T-helper 22 cell (primary cell): ENCODE results near the gene CALB2.
"Not testable (repeated sequence)": the region's sequence is repeated elsewhere in the genome, so short reads cannot be mapped to it uniquely, and the experiment has no call there.

Source experiments
- DNase-seq: peaks from one replicate; pipeline ENCODE4 v3.0.0-alpha.2; 2020; ENCODE audit warnings: low read depth

The CALB2 gene

DNA sequence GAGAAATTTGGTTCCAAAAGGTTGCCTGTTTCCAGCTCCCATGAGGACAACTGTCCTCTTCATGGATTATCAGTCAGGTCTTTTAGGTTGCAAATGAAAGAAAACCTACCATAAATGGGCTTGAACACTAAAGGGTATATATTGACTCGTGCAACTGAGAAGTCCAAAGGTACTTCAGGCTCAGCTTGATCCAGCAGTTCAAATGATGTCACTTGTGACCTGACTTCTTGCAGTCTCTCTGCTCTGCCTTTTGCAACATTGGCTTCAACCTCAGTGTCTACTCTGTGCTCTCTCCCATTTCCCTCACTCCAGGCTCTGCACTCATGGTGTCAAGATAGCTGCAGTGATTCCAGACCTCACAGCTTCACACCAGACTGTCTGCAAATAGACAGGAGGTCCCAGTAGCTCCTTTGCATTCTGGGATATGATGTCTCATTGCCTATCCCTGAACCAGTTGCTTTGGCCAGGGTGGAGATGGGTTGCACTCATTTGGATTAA, 5.5 kb upstream of the CALB2 start:
- no peak for DNase-seq

DNA sequence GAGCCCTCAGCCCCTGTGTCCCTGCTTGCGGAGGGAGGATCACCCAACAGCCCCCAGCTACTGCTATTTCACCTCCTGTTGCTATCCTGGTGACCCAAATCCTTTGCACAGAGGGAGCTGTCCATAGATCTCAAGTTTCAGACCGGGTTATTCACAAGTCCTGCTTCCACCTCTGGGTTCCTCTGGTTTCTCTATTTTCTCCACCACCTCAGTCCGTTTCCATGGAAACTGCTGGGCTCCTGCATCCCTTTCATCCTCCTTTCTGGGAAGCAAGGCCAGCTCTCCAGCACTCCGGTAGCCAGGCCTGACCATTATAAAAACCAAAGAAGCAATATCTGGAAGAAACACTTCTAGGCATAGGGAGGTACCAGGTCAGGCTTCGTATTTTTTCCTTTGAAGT, 4.8 kb upstream of the CALB2 start:
- DNase-seq = no peak

DNA sequence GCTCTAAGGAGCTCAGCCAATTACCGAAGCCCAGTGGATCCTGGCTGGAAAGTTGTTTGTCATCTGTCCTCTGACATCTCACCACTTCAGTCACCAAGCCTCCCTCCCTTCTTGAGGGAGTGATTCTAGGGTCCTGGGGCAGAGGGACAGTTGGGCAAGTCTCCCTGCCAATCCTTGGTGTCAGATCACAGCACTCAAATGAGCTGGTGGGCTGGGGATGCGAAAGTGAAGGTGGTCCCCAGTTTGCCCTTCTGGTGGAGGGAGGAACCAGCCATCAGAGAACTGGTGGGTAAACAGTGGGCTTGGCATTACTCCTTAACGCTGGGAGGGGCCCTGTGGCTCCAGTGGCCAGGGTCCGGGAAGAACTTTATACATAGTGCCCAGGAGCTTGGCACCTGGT, 4.4 kb upstream of the CALB2 start:
- no peak for DNase-seq

DNA sequence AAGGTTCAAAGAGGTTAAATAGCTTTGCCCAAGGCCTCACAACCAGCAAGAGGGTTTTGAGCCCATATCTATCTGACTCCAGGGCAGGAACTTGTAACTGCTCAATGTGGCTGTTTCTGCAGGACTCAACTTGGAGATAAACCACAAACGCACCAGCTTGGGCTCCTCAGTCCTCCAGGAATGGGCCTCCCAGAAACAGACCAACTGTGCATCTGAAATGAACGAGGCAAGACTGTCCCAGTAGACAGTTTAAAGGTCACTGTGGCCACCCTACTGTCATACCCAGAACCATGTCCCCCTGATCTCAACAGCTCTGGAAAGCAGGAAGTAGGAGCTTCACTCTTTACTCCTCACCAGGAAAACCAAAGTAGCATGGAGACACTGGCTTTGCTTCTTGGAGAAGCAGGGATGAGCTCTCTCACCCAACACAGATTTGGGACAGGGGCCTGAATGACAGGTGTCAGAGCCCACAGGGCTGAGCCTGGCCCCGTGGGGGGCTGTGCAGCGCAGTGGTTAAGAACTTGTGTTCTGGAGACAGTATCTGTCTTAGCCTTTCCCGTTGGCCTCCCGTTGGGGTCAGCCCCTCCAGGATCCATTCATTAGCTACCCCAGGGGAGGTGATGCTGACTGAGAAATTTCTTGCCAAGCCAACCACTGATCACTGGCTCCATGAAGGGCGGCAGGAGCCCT, 2.3 kb upstream of the CALB2 start:
- no peak for DNase-seq

DNA sequence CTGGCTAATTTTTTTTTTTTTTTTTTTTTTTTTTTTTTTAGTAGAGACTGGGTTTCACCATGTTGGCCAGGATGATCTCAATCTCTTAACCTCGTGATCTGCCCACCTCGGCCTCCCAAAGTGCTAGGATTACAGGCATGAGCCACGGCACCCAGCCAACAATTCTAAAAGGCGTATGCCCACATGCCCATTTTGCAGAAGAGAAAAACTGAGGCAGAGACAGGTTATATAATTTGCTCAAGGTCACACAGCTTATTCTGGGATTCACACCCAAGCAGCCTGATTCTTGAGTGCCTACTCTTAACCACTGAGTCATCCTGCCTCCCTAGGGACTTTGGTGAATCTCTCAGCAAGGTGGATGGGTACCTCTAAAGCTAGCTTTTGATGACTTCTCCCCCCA, 1.6 kb upstream of the CALB2 start:
- not testable (repeated sequence) for DNase-seq

DNA sequence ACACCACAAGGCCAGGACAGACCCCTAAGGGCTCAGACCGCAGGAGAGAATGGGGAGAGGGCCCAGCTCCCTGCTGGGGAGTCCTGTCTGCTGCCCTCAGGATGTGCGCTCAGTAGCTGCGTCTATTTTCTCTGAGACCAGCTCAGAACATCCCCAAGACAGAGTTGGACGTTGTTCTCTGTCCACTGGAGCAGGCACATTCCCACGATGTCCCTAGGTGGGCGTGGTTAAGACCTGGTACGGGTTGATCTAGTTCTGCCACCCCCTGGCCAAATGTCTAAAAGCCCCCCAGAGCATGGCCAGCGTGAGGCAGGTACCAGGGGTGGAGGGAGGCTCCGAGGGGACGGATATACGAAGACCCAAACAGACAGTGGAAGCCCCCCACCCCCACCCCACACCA, 842 bp upstream of the CALB2 start:
- no peak for DNase-seq

DNA sequence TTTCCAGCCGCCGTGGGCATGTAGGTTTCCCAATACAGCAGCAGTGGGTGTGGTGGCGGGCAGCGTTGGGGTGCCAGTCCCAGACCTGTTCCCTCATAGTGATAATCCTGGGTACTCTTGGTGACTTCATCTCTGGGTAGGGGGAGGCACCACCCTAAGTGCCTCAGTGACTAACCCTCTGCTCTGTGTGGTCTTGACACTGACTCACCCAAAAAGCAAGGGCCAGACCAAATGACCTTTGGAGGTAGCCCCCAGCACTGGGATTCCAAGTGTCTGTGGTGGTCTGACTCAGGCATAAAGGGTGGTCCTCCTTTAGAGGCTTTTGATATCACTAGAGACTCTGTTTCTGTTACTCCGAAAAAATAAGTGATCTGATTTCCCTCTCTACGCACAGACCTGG, 908 bp downstream of the CALB2 start:
- DNase-seq = no peak

DNA sequence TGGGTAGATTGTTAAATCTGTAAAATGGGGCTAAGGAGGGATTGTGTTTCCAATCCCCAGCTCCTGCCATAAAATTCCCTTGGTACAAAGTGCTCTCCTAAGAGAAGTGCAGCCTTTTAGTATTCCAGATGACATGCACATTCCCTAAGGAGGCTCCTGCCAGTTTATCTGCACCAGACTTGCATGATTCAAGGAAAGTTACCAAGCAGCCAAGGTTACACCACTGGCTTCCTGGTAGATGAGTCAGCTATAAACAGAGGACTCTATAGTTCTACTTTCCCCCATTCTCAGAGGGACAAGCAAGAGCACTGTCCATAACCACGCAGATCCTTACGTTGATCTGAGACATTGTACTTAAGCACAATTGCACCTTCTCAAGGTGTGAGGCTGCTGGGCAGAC, 1.9 kb downstream of the CALB2 start:
- no peak for DNase-seq

DNA sequence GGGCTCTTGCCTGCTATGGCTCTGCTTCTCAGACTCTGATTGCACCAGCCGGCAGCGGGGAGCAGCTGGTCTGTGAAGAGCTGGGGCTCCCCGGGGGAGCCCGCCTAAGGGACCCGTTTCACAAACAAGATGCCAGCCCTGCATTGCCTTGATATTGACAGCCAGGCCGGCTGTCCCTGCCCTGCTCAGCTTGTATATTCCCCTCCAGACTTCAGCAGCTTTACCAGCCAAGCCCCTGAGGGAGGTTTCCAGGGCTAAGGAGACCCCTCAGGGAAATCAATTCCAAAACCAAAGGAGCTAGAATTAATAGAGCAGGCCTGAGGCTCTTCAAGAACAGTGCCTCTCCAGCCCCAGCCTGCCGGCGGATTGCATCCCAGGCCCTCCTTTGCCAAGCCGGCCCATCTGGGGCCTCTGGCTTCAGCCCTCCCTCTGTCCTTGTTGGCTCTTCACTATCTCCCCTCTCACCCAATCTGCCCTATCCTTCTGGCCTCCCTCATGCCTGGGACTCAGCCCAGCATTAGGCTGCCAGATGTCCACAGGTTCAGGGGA, 5.7 kb downstream of the CALB2 start:
- no peak for DNase-seq

DNA sequence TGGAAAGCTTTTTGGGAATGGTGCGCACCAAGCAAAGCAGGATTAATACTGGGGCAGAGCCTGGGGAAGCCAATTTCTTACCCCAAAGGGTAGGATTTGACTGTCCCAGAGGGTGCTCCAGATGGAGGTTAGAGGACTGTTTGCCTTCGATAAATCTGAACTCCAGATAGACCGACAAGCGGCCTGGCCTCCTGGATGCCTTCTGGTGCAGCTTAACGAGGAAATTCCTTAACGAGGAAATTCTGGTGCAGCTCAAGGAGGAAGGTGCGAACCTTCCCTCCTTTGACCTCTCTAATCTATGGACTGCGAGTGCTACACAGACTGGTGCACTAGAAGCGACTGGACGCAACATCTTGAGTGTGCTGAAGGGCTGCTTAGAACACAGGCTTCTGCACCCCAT, 6.5 kb downstream of the CALB2 start:
- no peak for DNase-seq

DNA sequence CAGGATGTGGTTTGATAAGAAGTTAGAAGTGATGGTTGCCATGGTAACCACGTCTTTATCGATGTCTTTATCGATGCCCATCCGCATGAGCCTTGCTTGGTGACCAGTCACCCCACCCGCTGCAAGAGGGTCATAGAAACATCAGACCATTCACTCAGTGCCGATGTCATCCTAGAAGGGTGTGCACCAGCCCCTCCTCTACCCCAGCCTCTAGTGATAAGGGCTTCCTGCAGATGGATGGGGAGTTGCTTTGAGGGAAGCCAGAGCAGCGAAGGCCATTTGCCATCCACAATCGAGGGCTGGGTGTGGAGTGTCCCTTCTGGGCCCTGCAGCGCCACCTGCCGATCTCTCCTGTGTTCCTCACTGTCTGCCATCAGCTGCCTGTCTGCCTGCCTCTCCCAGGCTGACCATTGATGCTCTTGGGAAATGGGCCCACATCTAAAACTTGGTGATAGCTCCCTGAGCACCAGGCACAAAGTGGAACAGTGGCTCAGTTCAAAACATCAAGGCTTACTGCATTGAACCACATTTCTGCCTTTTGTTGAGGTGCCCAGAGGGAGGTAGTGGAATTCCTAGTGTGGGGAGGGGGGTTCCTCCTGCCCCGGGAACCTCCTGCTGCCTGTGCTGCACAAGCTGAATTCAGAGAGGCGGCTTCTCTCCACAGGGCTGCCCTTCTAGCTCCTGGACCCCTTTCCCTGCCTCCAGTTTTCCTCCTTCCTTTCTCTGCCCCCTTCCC, 8.9 kb downstream of the CALB2 start:
- no peak for DNase-seq

DNA sequence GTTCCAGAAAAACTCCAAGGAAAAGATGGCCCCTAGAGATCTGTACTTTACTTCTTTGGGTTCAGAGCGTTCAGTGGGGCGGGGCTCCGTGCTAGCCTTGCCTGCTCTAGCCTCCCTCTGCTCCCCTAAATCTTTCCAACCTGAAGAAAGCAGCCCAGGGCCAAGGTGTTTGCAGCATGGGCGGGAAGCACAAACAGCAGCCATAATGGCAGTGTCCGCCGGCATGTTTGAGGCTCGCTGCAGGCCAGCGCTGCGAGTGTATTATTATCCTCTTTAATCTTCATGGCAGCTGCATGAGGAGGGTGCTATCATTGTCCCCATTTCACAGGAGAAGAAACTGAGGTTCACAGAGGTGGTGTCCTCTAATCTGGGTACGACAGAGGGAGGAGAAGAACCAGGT, 10.4 kb downstream of the CALB2 start:
- DNase-seq = no peak

DNA sequence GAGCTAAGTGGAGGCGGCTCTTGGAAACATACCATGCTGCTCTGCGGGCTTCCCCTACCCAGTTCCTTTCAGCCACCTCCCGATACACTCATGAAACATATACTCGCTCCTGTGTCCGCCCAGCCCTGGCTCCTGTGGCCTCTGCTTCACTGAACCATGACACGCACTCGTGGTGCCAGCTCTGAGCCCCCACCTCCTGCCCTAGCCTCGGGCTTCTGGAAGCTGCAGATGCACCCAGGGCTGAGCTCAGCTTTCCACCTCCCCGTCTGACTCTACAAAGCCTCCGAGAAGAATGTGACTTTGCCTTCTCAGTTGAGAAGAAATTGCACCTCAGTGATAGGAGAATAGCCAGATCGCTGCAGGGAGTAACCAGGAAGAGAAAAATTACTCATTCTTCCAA, 11.0 kb downstream of the CALB2 start:
- DNase-seq = no peak

DNA sequence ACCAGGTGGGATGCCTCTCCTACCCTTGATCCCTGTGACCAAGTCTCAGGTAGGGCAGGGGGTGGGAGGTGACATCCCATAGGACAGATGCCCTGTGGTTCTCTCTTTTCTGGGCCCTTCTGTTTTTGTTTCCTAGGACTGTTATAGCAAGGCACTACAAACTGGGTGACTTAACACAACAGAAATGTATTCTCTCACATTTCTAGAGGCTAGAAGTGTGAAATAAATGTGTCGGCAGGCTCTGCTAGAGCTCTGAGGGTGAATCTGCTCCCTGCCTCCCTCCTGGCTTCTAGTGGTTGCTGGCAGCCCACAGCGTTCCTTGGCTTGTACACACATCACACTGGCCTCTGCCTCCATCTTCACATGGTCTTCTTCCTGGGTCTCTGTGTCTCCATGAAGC, 12.7 kb downstream of the CALB2 start:
- DNase-seq = no peak

DNA sequence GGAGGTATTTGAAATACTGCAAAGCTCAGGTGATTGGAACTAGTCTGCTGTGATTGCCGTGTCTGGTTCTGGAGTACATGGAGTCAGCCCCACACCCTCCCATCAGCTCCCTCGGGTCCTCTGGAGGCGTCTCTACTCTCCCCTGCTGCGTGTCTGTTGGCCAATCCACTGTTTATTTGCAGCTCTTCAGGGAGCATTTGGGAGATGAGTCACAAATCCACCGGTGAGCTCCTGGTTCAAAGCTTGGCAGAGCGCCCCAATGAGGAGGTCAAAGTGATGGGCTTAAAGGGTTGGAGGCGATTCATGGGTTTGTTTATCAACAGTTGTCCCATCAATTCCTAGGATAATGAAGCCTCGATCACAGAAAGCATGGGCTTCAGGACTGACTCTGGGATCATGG, 14.6 kb downstream of the CALB2 start:
- no peak for DNase-seq

DNA sequence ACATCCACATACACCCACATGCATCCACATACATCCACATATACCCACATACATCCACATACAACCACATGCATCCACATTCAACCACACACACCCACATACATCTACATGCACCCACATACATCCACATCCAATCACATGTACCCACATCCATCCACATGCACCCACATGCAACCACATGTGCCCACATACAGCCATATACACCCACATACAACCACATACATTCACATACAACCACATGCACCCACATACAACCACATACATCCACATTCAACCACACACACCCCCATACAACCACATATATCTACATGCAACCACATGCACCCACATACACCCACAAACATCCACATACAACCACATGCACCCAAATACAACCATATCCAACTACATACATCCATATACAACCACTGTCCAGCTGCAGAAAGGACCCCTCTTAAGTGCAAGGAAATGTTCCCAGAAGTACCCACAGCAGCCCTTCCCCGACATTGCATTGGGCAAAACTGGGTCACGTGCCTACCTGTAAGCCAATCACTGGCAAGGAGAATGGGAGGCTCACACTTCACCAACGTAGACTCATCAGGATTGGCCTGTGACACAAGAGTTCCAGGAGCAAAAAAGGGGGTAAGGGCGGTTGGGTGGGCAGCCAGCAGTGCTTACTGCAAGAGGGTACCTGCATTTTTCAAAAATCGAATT, 18.1 kb downstream of the CALB2 start:
- DNase-seq = no peak

DNA sequence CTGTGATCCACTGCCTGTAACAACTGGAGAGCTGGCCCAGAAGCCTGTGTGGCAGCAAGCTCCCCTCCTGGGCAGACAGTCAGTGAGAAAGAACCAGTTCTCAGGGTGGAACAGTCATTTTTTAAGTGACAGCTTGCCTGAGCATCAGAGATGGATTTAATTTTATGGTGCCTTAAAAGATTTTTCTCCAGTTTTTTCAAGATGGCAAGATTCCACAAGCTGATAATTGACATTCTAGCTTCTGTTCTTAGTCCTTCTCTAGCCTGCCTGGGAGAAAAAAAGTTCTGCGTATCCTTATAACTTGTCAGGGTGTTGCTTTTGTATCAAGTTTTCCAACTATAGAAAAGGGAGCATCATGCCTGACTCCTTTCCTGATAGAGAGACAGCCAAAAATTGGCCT, 21.2 kb downstream of the CALB2 start:
- no peak for DNase-seq

DNA sequence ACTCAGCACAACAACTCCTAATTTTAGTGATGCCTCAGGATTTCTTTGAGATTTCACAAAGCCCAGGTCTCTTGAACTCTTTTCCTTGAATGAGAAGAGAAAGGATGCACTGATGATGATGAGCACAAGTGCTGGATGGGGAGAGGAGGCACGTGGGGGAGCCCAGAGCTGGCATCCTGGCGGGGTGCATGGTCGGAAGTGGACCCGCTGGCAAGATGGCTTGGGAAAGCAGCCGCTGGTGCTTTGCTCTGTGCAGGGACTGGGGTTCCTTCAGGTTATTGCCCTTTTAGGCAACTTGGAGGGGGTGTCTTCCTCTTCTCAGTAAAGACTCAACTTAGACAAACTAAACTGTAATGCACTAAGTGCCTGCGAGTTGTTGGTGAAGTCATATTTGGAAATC, 22.3 kb downstream of the CALB2 start:
- no peak for DNase-seq

DNA sequence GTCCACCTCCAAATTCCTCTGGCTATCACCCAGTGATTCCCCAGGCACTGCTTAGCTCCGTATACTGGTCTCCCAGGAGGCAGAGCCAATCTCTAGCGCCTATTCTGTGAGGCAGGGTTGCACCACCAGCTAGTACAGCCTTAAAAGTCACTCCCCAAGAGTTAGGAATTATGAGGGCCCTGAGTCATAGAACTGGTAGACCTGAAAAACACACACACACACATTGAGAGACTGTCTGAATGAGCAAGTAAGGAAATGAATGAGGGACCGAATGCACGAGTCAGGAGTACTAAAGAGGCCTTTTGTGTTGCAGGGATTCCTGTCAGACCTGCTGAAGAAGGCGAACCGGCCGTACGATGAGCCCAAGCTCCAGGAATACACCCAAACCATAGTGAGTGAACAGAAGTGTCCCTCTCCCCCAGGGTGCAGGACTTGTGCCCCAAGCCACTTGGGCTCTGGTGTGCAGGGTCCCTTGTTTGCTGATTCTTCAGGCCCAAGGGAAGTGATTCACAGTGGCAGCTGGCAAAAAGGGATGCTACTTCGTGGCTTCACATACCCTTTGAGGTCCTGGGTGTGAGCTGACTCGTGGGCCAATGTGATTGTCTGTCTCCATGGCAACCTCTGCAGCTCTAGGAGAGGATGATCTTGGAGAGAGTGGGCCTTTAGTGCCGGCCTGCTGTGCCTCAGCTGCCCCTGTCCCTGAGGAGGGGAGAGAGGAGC, 24.7 kb downstream of the CALB2 start:
- no peak for DNase-seq

DNA sequence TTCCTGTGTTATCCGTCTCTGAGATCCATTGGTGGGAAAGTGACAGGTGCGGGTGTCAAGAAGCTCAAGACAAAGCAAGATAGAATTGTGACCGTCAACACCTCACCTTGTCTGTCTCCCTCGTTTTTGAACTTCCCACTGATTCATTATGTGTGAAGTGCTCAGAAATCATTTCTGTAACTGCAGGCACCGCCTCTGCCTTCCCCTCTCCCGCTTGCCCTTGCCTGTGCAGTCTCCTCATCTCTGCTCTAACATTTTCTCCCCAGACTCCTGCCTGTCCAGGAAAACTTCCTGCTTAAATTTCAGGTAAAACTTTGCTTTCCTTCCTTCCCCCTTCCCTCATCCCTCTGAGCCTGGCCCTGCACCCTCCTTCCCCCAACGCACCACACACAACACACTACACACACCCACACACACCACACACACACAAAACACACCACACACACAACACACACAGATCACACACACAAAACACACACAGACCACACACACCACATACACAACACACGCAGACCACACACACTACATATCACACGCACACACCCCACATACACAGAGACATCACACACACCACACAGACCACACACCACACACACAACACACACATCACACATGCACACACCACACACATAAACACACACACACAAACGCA, 25.7 kb downstream of the CALB2 start:
- DNase-seq = no peak

DNA sequence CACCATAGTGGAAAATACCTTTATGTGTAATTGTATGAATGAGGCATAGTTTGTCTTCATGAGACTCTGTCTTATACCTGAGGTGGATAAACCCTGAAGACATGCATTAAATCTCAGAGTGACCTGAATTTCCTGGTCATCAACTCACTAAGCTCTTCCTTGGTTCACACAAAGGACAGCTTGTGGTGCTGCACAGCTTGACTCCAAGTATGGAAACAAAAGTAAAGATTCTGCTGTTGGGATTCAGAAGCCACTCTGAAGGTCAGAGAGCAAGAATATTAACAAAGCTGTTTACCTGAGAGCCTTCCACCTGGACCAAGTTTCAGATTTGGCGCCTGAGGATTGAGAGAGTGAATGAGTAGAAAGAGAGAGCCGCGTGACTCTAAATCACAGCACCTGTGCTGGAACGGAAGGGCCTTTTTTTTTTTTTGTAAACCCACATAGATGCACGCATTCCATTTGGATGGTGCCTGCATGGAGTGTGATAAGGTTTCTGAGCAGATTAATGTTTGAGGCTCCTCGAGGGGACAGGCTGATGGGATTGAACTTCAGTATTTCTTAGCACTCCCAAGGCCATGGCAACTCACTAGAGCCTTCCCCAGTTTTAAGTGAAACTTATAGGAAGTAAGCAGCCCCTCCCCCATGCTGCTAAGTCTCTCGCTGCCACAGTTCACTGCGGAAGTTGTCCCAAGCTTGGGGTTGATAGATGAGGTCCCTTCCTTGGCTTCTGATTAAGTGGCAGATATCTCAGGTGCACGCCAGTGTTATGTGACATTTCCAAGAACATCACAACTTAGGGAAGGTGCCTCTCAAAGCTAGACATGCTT, 28.7 kb downstream of the CALB2 start:
- DNase-seq = no peak
